ENCODE results near the gene TLE4. TPM values are rescaled to one million over a fixed set of nuclear protein-coding genes. Genes with fewer than 3 reads are reported as not detected.

Gene TLE4
- total RNA-seq, 1 experiment from 2014 or later: 0.97 TPM

DNA sequence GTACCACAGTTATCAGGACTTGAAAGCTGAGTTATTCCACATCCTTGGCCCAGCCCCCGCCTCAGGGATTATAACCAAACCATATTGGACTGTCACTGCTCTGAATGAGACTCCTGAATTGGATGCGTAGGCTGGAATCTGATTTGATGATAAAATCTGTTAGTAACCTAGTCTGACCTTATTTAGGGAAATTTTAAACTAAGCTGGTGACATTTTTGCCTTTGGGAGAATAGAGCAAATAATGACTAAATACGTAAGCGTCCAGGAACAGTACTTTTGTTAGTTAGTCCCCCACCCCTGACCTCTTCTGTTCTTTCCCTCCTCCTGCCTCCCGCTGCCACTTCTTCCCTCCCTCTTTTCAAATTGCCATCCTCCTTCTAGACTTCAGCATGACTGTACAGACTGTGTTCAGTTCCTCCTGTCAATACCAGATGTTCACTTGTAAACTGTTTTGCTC lies 92.6 kb downstream of the TLE4 start:
- DNase-seq: no peak
- H3K27ac Mint-ChIP-seq (ENCODE audit: unreplicated experiment): no peak overlapping the region
- no peaks in the 10 kb centered on the region for H3K27me3 Mint-ChIP-seq (ENCODE audit: unreplicated experiment)
- H3K36me3 Mint-ChIP-seq (ENCODE audit: insufficient read depth, unreplicated experiment): no peaks in the 10 kb centered on the region
- TF ChIP-seq, protein P1, sequence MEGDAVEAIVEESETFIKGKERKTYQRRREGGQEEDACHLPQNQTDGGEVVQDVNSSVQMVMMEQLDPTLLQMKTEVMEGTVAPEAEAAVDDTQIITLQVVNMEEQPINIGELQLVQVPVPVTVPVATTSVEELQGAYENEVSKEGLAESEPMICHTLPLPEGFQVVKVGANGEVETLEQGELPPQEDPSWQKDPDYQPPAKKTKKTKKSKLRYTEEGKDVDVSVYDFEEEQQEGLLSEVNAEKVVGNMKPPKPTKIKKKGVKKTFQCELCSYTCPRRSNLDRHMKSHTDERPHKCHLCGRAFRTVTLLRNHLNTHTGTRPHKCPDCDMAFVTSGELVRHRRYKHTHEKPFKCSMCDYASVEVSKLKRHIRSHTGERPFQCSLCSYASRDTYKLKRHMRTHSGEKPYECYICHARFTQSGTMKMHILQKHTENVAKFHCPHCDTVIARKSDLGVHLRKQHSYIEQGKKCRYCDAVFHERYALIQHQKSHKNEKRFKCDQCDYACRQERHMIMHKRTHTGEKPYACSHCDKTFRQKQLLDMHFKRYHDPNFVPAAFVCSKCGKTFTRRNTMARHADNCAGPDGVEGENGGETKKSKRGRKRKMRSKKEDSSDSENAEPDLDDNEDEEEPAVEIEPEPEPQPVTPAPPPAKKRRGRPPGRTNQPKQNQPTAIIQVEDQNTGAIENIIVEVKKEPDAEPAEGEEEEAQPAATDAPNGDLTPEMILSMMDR (IDR thresholded peaks at IDR 0.05; ENCODE audit: unreplicated experiment): no peak
- BruUV-seq (replicated peaks): no TSS peak
- H3K4me3 Mint-ChIP-seq (ENCODE audit: low read depth, unreplicated experiment): no peak overlapping the region
- H3K9me3 Mint-ChIP-seq (ENCODE audit: low read depth, unreplicated experiment): peaks cover 6% of the 10 kb centered on the region
- H3K4me1 Mint-ChIP-seq (ENCODE audit: low read depth, unreplicated experiment): no peaks in the 10 kb centered on the region
- intact Hi-C loops (cut with micrococcal nuclease; ENCODE audit: unreplicated experiment): no loop called here
- CTCF ChIA-PET: no interaction called here

DNA sequence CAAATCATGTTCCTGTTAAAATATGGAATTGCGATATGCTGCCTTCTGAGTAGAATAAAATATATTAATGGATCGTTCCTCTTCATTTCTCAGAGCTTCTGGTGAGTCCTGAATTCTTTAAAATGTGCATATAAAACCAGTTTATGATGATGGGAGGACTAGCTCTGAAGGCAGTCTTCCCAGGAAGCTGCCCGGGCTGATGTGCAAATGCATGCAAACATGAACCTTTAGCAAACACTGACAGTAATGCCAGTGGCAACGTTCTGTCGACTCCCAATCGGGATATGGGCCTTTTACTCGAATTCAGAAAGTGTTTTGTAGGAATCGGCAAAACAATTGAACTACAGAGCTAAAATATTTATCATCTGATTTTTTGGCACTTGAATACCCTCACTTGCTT lies 93.6 kb downstream of the TLE4 start:
- TF ChIP-seq, protein P1 (IDR thresholded peaks at IDR 0.05; ENCODE audit: unreplicated experiment): no peak
- Mint-ChIP-seq H3K4me3 (ENCODE audit: low read depth, unreplicated experiment) (no peak overlapping the region), H3K27me3 (ENCODE audit: unreplicated experiment) (no peaks in the 10 kb centered on the region), H3K4me1 (ENCODE audit: low read depth, unreplicated experiment) (no peaks in the 10 kb centered on the region), H3K9me3 (ENCODE audit: low read depth, unreplicated experiment) (peaks cover 6% of the 10 kb centered on the region), H3K36me3 (ENCODE audit: insufficient read depth, unreplicated experiment) (no peaks in the 10 kb centered on the region), H3K27ac (ENCODE audit: unreplicated experiment) (no peak overlapping the region)
- intact Hi-C loops (cut with micrococcal nuclease; ENCODE audit: unreplicated experiment): no loop called here
- DNase-seq: no peak
- CTCF ChIA-PET: no interaction called here
- no TSS peak for BruUV-seq (replicated peaks)

DNA sequence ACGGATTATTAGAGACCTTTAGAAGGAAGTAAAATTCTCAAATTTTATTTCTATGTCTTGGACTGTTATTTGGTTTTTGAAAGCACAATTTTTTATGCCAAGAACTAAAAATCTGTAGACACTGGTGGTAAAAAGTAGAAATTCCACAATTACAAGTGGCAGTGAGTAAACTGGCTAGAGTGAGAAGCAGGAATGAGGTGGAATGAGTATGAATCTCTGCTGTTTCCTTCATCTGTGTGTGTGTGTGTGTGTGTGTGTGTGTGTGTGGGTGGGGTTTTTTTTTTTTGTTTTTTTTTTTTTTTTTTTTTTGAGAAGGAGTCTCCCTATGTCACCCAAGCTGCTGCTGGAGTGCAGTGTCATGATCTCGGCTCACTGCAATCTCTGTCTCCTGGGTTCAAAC lies 94.2 kb downstream of the TLE4 start:
- Mint-ChIP-seq H3K9me3 (ENCODE audit: low read depth, unreplicated experiment) (peaks cover 6% of the 10 kb centered on the region), H3K27me3 (ENCODE audit: unreplicated experiment) (no peaks in the 10 kb centered on the region), H3K4me3 (ENCODE audit: low read depth, unreplicated experiment) (no peak overlapping the region), H3K4me1 (ENCODE audit: low read depth, unreplicated experiment) (no peaks in the 10 kb centered on the region), H3K27ac (ENCODE audit: unreplicated experiment) (no peak overlapping the region), H3K36me3 (ENCODE audit: insufficient read depth, unreplicated experiment) (no peaks in the 10 kb centered on the region)
- CTCF ChIA-PET: no interaction called here
- no peak for DNase-seq
- intact Hi-C loops (cut with micrococcal nuclease; ENCODE audit: unreplicated experiment): no loop called here
- TF ChIP-seq, protein P1 (IDR thresholded peaks at IDR 0.05; ENCODE audit: unreplicated experiment): no peak
- no TSS peak for BruUV-seq (replicated peaks)

DNA sequence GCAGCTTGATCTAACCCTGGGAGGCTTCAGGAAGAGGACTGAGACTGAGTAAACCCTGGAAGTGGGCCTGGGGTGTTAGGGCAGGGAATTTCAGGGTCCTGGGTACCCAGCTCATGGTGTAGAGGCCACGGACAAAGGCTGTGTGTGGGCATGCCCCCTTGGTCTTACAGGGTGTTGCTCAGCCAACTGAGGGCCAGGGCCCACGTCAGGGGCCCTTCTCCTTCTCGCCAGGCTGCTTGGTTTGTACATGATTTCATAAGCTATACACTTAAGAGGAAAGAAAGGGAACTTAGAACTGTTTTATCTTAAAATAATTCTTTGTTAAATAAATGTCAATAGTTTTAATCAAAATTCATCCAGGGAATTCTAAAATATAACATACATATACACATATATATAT lies 95.4 kb downstream of the TLE4 start:
- no peaks in the 10 kb centered on the region for H3K4me1 Mint-ChIP-seq (ENCODE audit: low read depth, unreplicated experiment)
- peaks cover 6% of the 10 kb centered on the region for H3K9me3 Mint-ChIP-seq (ENCODE audit: low read depth, unreplicated experiment)
- CTCF ChIA-PET: no interaction called here
- no peaks in the 10 kb centered on the region for H3K36me3 Mint-ChIP-seq (ENCODE audit: insufficient read depth, unreplicated experiment)
- TF ChIP-seq, protein P1 (IDR thresholded peaks at IDR 0.05; ENCODE audit: unreplicated experiment): no peak
- no peak for DNase-seq
- no TSS peak for BruUV-seq (replicated peaks)
- intact Hi-C loops (cut with micrococcal nuclease; ENCODE audit: unreplicated experiment): no loop called here
- no peak overlapping the region for H3K27ac Mint-ChIP-seq (ENCODE audit: unreplicated experiment)
- no peak overlapping the region for H3K4me3 Mint-ChIP-seq (ENCODE audit: low read depth, unreplicated experiment)
- no peaks in the 10 kb centered on the region for H3K27me3 Mint-ChIP-seq (ENCODE audit: unreplicated experiment)
